H7 (cell line): ENCODE data around the gene PPP2R2D. TPM values are rescaled to one million over a fixed set of nuclear protein-coding genes. Genes with fewer than 3 reads are reported as not detected.
"Not testable (repeated sequence)": the region's sequence is repeated elsewhere in the genome, so short reads cannot be mapped to it uniquely, and the experiment has no call there.

Experiments used
- DNase-seq: peaks from one replicate; pipeline ENCODE4 v3.0.0; 2012
- H3K27me3 ChIP-seq: 2 replicates; pipeline ENCODE4 v1.6.0; 2011; ENCODE audit warnings: mild to moderate bottlenecking, low read length; ENCODE audit not compliant: control insufficient read depth, insufficient read depth
- H3K36me3 ChIP-seq: replicated peaks from 2 replicates; pipeline ENCODE4 v1.5.1; 2011; ENCODE audit warnings: low read length; ENCODE audit not compliant: control insufficient read depth, insufficient read depth
- H3K4me3 ChIP-seq: 2 replicates; pipeline ENCODE4 v1.5.1; 2011; ENCODE audit warnings: low read depth, mild to moderate bottlenecking, control low read depth, low read length, moderate library complexity; ENCODE audit not compliant: insufficient read depth
- total RNA-seq: library from RNA; depleted of rRNA; stranded (reverse); fragments of >200 nt; shearing (Covaris generic); gene quantifications from 2 replicates; pipeline ENCODE4 v1.2.3, GENCODE V29; 2014

Gene PPP2R2D
- total RNA-seq, 1 experiment from 2014 or later, result 44.8 TPM

DNA sequence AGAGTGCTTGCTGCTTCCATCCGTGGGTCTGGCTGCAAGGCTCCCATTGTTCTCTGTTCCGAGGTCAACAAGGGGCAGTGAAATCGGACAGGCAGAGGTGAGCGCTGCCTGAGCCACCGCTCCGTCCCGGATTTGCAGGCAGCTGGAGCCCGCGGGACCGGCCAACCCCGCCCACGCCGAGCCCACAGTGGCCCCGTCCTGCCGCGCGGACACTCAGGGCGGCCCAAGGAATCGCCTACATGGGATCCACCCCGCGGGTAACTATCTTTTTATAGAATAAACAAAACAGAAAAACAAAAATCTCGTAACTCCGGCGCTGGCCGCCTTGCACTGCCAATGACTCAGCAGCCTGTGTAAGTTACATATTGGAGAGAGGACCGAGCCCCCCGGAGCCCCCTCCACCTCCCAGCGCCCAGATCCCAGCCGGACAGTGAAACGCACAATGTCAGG is 79.0 kb downstream of the PPP2R2D start:
- peak; percentile 73 for DNase-seq
- Histone ChIP-seq H3K27me3 (peaks cover 15% of the 10 kb centered on the region), H3K4me3 (peak overlapping the region; percentile 31), H3K36me3 (no peaks in the 10 kb centered on the region)

DNA sequence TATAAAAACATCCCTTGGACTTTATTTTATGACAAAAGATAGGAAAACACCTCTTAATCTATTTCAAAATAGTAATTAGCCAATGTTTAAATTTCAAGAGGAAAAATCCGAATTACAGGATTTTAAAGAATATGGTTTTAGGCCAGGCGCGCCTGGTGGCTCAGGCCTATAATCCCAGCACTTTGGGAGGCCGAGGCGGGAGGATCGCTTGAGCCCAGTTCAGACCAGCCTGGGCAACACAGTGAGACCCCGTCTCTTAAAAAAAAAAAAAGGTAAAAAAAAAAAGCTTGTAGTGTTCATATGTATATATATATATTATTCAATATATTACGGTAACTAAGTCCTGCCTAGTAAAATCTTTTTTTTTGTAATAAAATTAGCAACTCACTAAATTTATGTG is 79.5 kb downstream of the PPP2R2D start:
- no peak for DNase-seq
- Histone ChIP-seq H3K36me3 (no peaks in the 10 kb centered on the region), H3K27me3 (peaks cover 15% of the 10 kb centered on the region)

DNA sequence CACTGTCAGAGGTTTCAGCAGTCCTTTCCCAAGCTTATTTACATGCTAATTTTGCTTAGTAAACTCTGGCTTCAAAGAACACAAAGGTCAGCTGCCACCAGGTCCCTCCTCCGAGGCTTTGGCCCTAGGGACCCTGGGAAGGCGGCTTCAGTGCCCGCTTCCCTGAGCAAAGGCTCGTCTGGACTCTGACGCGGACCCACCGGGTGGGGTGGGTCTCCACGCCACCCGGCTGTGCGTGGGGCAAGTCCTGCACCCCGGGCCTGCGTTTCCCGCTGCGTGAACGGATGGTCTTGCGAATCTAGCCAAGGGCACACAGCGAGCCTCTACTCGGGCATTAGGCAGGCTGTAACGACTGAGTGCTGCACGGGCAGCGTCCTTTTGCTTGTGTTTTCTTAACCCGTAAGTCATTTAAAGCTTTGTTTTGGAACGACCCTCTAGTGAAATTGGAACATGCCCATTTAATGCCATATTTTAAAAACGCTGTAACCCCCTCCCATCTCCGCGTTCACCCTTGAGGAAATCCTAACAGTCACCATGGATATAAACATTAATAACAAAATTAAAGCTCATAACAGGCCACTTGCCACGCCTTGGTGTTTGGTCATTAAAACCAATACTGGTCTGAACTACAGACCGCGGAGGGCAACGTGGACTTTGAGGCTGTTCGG is 80.1 kb downstream of the PPP2R2D start:
- H3K27me3 ChIP-seq, result peaks cover 15% of the 10 kb centered on the region
- no peaks in the 10 kb centered on the region for H3K36me3 ChIP-seq
- peak; percentile 90 for DNase-seq
- H3K4me3 ChIP-seq, result peak overlapping the region; percentile 82

More for the DNA sequence above, 79.5 kb downstream of the PPP2R2D start:
- H3K4me3 ChIP-seq, result peak overlapping the region; percentile 31; the same call in 1 of the 2 replicates

DNA sequence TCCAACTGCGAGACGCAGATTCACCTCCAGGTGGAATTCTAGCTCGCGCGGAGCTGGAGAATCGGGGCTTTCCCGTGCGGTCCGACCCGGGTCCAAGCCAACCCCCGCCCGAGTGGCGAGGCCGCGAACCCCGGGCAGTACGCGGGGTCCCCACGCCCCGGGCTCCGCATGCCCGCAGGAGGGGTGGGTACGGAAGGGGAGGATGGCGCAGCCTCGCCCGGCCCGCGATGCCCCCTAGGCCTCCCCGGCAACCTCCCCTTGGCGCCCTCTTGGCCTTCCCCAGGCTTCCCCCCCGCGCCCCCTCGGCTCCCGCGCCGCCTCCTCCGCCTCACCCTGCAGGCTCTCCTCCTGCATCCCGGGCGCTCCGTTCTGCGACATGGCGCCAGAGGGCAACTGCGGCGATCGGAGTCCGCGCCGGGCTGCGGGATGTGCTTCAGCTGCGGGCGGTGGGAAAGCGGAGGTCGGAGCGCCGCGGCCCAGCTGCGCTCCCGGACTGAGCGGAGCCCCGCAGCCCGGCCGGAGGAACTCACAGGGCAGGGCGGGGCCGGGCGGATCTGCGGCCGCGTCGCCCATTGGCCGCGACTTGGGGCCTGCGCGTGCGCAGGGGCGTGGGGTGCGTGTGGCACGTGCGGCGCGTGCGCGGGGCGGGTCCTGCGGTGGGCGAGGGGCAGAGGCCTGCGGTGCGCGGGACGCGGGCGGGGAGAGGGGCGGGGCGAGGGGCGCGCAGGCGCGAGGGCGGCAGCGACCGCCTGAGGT is 80.8 kb downstream of the PPP2R2D start, which contains the start of gene BNIP3:
TSS of gene BNIP3 (minus strand) at position 495 of the 756 bp plus-strand sequence. CDS start at position 378, 117 bp downstream.
- peak; percentile 100 for DNase-seq
- H3K36me3 ChIP-seq, result no peaks in the 10 kb centered on the region
- peak within 1 kb of the TSS; percentile 82 for H3K4me3 ChIP-seq
- peaks cover 15% of the 10 kb centered on the region for H3K27me3 ChIP-seq

DNA sequence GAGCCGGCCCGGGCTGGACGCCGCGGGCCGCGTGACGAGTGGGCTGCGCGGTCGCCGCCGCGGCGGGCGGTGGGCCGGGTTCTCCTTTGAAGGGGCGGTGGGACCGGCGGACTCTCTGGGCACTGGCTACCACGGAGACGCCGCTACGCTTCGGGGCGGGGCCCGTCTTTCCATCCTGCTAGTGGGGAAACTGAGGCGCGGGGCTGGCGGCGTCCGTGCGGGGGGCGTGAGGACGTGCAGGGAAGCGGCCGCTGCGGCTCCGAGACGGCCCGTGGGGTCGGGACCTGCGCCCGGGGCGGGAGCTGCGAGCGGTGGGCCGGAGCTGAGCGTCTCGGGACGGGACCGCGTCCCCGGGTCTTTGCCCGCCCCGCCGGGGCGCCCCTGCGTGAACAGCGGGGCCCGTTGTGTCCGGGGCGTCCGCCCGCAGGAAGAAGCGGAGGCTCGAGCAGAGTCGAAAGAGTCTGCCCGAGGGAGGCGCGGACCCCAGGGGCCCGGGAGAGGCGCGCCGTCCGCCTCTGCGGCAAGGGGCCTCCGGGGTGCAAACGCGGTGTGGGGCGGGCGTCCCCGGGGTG is 81.5 kb downstream of the PPP2R2D start:
- Histone ChIP-seq H3K4me3 (peak overlapping the region; percentile 61), H3K36me3 (no peaks in the 10 kb centered on the region), H3K27me3 (peaks cover 15% of the 10 kb centered on the region)
- DNase-seq, result peak; percentile 82

DNA sequence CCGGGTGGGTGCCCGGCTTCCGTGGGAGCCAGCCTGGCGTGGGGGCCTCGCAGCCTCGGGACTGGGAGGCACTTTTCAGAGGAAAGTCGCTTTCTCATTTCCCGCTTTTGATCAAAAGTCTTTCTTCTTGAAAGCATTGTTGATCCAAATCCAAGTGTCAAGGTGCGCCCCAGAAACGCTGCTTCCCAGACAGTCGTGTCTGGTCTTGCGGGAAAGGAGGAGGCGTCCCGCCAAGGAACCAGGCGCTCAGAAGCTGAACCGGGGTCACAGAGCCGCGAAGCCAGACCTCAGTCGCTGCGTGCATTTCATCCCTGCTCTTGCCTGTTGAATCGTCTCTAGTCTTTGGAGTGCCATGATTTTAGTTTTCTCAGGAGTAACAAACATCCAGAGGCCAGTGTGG is 82.0 kb downstream of the PPP2R2D start:
- Histone ChIP-seq H3K36me3 (no peaks in the 10 kb centered on the region), H3K27me3 (peaks cover 15% of the 10 kb centered on the region), H3K4me3 (peak overlapping the region; percentile 61)
- no peak for DNase-seq

DNA sequence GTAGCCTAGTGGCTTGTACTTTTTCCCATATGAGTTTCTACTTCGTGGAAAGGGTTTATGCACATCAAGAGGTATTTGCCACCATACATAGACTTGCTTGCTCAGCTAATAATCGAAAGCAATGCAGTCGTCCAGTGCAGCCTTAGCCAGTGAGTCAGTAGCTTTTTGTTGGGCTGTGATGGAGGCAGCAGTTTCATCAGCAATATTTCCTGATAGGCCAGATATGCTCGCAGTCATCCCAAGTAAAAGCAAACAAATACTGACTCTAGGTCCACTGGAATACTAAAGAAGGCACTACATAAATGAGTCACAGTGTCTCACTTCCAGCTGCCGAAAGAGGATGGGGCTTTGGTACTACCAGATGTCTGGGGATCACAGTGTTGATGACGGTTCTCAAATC is 83.0 kb downstream of the PPP2R2D start:
- H3K36me3 ChIP-seq, result no peaks in the 10 kb centered on the region
- H3K27me3 ChIP-seq, result peaks cover 15% of the 10 kb centered on the region
- no peak for DNase-seq
- no peak overlapping the region for H3K4me3 ChIP-seq

DNA sequence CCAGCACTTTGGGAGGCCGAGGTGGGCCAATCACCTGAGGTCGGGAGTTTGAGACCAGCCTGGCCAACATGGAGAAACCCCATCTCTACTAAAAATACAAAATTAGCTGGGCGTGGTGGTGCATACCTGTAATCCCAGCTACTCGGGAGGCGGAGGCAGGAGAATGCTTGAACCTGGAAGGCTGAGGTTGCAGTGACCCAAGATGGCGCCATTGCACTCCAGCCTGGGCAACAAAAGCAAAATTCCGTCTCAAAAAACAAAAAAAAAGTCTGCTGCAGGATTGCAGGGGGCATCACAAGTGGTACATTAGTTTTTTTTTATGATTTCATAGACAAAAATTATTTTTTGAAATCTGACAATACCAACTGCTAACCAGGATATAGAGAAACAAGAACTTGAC is 86.0 kb downstream of the PPP2R2D start:
- not testable (repeated sequence) for H3K4me3 ChIP-seq, DNase-seq
- H3K27me3 ChIP-seq, result peaks cover 12% of the 10 kb centered on the region

DNA sequence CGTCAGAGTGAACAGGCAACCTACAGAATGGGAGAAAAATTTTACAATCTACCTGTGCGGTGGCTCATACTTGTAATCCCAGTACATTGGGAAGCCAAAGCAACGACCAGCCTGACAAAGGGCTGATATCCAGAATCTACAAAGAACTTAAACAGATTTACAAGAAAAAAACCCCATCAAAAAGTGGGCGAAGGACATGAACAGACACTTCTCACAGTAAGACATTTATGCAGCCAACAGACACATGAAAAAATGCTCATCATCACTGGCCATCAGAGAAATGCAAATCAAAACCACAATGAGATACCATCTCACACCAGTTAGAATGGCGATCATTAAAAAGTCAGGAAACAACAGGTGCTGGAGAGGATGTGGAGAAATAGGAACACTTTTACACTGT is 86.5 kb downstream of the PPP2R2D start:
- H3K36me3 ChIP-seq, DNase-seq, H3K27me3 ChIP-seq, H3K4me3 ChIP-seq: not testable (repeated sequence)

More for the DNA sequence above, 86.0 kb downstream of the PPP2R2D start:
- not testable (repeated sequence) for H3K36me3 ChIP-seq

DNA sequence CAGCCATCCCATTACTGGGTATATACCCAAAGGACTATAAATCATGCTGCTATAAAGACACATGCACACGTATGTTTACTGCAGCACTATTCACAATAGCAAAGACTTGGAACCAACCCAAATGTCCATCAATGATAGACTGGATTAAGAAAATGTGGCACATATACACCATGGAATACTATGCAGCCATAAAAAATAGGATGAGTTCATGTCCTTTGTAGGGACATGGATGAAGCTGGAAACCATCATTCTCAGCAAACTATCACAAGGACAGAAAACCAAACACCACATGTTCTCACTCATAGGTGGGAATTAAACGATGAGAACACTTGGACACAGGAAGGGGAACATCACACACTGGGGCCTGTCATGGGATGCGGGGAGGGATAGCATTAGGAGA is 87.0 kb downstream of the PPP2R2D start:
- not testable (repeated sequence) for H3K27me3 ChIP-seq, DNase-seq, H3K36me3 ChIP-seq, H3K4me3 ChIP-seq

DNA sequence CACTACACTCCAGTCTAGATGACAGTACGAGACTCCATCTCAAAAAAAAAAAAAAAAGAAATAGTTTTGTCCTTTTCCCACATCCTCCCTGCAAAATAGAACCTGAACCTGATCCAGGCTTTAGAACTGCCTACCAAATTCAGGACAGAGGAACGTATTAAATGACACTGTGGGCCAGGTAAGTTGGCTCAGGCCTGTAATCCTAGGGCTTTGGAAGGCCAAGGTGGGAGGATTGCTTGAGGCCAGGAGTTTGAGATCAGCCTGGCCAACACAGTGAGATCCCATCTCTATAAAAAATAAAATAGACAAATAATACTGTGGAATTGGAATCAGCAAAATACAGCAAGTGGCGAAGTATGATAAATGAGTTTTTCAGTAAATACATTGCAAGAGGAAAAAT is 90.9 kb downstream of the PPP2R2D start:
- DNase-seq, result no peak
- no peak overlapping the region for H3K4me3 ChIP-seq
- H3K36me3 ChIP-seq, result no peaks in the 10 kb centered on the region
- no peaks in the 10 kb centered on the region for H3K27me3 ChIP-seq

DNA sequence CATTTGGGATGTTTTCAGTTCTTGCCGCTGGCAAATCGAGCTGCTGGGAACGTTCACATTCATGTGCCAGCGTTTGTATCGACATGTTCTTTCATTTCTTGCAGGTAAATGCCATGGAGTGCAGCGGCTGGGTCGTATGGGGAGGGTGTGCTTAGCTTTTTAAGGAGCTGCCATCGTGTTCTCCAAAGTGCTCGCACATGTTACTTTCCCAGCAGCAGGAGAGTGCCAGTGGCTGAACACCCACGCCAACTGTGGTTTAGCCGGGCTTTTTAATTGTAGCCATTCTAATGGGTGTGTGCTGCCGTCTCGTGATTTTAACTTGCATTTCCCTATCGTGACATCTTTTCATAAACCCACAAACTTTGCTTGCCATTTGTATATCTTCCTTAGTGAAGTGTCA is 92.5 kb downstream of the PPP2R2D start:
- H3K27me3 ChIP-seq, result no peaks in the 10 kb centered on the region
- H3K36me3 ChIP-seq, result no peaks in the 10 kb centered on the region
- H3K4me3 ChIP-seq, result no peak overlapping the region
- no peak for DNase-seq

DNA sequence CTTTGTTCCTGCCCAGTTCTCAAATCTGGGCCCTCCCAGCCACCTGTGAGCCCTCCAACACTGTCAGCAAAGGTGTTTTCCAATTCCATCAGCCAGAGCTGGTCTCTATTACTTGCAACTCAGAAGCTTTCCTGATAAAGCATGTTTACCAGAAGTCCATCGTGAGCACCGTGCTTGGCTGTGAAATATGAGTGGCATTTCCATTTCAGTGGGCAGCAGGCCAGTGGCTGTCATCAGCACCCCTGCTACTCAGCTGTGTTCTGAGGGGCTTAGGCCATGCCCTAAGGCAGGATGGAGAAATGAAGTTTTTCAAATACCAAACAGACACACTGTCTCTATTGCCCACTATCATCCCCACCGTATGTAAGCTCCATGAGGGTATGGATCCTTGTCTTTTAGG is 93.6 kb downstream of the PPP2R2D start:
- Histone ChIP-seq H3K27me3 (no peaks in the 10 kb centered on the region), H3K4me3 (no peak overlapping the region), H3K36me3 (no peaks in the 10 kb centered on the region)
- DNase-seq, result no peak

DNA sequence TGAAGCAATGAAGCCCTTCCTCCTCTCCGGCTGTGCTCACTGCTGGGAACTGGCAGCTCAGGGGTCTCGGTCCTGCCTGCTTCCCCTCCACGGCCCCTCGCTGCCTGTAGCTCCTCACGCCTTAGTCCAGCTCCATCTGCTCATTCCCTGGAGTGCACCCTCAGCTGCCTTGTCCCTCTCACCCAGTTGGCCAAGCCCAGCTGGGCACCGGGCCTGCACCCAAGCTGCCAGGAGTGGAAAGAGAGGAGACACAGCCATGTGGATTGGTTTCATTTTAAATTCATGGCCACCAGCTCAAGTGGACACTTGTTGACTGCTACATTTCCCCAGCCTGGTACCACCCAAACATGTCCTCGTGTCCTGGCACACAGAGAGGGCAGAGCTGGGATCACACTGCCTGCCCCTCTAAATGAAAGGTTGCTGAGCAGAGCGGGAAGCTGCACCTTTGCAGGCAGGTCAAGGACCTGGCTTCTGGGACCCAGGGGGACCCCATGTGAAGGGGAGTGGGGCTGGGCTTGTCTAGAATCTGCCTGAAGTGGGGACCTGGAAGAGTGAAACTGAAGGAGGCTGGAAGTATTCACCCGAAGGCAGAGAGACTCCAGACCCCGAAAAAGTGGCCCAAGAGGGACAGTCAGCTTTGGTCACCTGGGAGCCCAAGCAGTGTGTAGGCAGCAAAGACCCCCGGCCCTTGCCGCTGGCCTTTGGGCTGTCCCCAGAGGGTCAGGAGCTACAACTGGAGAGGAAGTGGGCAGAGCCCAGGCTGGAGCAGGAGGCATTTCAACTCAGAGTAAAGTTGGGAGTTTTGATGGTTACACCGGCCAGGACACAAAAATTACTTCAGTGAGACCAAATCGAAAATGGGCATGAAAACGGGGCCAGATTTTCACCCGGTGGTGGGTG is 95.9 kb downstream of the PPP2R2D start:
- H3K36me3 ChIP-seq, result no peaks in the 10 kb centered on the region
- H3K4me3 ChIP-seq, result no peak overlapping the region
- no peak for DNase-seq
- H3K27me3 ChIP-seq, result no peaks in the 10 kb centered on the region
